NCI-H2196 (cell line): ENCODE data around the gene FAM110D.
A peak's percentile ranks its signal among the peaks of the same experiment; 100 is the strongest.

Source experiments
- DNase-seq: peaks from one replicate; lab custom pipeline; 2025; ENCODE audit not compliant: unreplicated experiment; lab: John Stamatoyannopoulos, UW

Gene FAM110D

GRCh38 chr1:26161415-26162219, 2.7 kb downstream of the FAM110D start:
- DNase-seq, result peak; percentile 54

GRCh38 chr1:26162220-26162709, 3.4 kb downstream of the FAM110D start:
- DNase-seq, result no peak

GRCh38 chr1:26163684-26164035, 4.8 kb downstream of the FAM110D start:
- DNase-seq, result no peak

GRCh38 chr1:26164036-26164860, 5.4 kb downstream of the FAM110D start:
- no peak for DNase-seq

GRCh38 chr1:26164861-26165842, 6.3 kb downstream of the FAM110D start:
- no peak for DNase-seq

GRCh38 chr1:26166719-26167281, 7.9 kb downstream of the FAM110D start:
- DNase-seq, result no peak

GRCh38 chr1:26168410-26169197, 9.7 kb downstream of the FAM110D start, which contains the start of gene C1orf232:
Gene C1orf232, minus strand, starts transcription at chr1:26168963. Its CDS starts 464 bp downstream, at chr1:26168499.
- peak; percentile 78 for DNase-seq

GRCh38 chr1:26169198-26169554, 10.3 kb downstream of the FAM110D start:
- DNase-seq, result no peak

GRCh38 chr1:26169669-26170471, 11.0 kb downstream of the FAM110D start, which contains the start of gene ZNF593:
Gene ZNF593, plus strand, starts transcription at chr1:26169908. Its CDS starts 76 bp downstream, at chr1:26169984.
- peak; percentile 94 for DNase-seq

GRCh38 chr1:26170472-26170821, 11.6 kb downstream of the FAM110D start:
- DNase-seq, result no peak

GRCh38 chr1:26171084-26172072, 12.5 kb downstream of the FAM110D start, which contains the start of gene ZNF593OS:
Gene ZNF593OS, minus strand, starts transcription at chr1:26171832. Its CDS starts 171 bp downstream, at chr1:26171661.
- DNase-seq, result no peak

- no peak for DNase-seq
Measured at GRCh38 chr1:26175346-26175745, 16.5 kb downstream of the FAM110D start.

GRCh38 chr1:26177182-26177684, 18.4 kb downstream of the FAM110D start, which contains the start of gene CNKSR1:
Gene CNKSR1, plus strand, starts transcription at chr1:26177491. Its CDS starts 57 bp downstream, at chr1:26177548.
- peak; percentile 67 for DNase-seq

GRCh38 chr1:26180010-26180506, 21.2 kb downstream of the FAM110D start:
- no peak for DNase-seq

- DNase-seq, result no peak
Measured at GRCh38 chr1:26181586-26182382, 22.9 kb downstream of the FAM110D start.

GRCh38 chr1:26182383-26182696, 23.5 kb downstream of the FAM110D start:
- no peak for DNase-seq
